ENCODE measurements around the gene RNF26. TPM values are rescaled to one million over a fixed set of nuclear protein-coding genes. Genes with fewer than 3 reads are reported as not detected.

The RNF26 gene
- total and polyA plus RNA-seq, 3 donors from 2014 or later, result 28.2 to 37.1 (median 31.0) TPM

DNA sequence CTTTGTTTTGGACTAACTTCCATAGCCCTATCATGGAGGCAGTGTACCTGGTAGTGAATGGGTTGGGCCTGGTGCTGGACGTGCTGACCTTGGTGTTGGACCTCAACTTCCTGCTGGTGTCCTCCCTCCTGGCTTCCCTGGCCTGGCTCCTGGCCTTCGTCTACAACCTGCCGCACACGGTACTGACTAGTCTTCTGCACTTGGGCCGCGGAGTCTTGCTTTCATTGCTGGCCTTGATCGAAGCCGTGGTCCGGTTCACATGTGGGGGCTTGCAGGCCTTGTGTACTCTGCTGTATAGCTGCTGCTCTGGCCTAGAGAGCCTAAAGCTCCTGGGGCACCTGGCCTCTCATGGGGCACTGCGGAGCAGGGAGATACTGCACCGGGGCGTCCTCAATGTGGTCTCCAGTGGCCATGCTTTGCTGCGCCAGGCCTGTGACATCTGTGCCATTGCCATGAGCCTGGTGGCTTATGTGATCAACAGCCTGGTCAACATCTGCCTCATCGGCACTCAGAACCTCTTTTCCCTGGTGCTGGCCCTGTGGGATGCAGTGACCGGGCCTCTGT, 846 bp downstream of the RNF26 start:
- DNase-seq, result no peak
- Histone ChIP-seq H3K4me1 (peaks cover 23% of the 10 kb centered on the region), H3K4me3 (peak overlapping the region; percentile 70 to 95), H3K9me3 (no peaks in the 10 kb centered on the region), H3K27ac (peak overlapping the region; percentile 60 to 92), H3K36me3 (ENCODE audit: low read depth, missing control alignments) (no peaks in the 10 kb centered on the region), H3K27me3 (no peaks in the 10 kb centered on the region)
- TF ChIP-seq POLR2A (IDR thresholded peaks at IDR 0.05), result no peak
- TF ChIP-seq, protein P1, sequence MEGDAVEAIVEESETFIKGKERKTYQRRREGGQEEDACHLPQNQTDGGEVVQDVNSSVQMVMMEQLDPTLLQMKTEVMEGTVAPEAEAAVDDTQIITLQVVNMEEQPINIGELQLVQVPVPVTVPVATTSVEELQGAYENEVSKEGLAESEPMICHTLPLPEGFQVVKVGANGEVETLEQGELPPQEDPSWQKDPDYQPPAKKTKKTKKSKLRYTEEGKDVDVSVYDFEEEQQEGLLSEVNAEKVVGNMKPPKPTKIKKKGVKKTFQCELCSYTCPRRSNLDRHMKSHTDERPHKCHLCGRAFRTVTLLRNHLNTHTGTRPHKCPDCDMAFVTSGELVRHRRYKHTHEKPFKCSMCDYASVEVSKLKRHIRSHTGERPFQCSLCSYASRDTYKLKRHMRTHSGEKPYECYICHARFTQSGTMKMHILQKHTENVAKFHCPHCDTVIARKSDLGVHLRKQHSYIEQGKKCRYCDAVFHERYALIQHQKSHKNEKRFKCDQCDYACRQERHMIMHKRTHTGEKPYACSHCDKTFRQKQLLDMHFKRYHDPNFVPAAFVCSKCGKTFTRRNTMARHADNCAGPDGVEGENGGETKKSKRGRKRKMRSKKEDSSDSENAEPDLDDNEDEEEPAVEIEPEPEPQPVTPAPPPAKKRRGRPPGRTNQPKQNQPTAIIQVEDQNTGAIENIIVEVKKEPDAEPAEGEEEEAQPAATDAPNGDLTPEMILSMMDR (IDR thresholded peaks at IDR 0.05), result no peak
- 42 to 57% methylated on average over 8 to 15 of the region's 15 CpGs for WGBS, 2 donors
- intact Hi-C loops (cut with DNase I; ENCODE audit: low total_unique reads), result no loop called here

DNA sequence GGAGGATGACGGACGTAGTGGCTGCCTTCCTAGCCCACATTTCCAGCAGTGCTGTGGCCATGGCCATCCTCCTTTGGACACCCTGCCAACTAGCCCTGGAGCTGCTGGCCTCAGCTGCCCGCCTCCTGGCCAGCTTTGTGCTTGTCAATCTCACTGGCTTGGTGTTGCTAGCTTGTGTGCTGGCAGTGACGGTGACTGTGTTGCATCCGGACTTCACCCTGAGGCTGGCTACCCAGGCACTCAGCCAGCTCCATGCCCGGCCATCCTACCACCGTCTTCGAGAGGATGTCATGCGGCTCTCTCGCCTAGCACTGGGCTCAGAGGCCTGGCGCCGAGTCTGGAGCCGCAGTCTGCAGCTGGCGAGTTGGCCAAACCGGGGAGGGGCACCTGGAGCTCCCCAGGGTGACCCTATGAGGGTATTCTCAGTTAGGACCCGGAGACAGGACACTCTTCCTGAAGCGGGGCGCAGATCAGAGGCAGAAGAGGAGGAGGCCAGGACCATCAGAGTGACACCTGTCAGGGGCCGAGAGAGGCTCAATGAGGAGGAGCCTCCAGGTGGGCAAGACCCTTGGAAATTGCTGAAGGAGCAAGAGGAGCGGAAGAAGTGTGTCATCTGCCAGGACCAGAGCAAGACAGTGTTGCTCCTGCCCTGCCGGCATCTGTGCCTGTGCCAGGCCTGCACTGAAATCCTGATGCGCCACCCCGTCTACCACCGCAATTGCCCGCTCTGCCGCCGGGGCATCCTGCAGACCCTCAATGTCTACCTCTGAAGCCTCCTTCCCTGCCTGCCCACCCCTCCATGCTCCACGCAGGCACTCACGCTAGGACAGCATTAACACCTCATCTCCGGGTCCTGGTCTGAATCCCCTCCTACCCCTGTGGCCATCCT, 1.6 kb downstream of the RNF26 start:
- H3K4me1 ChIP-seq, result peaks cover 28% of the 10 kb centered on the region
- H3K27ac ChIP-seq, result no peak overlapping the region
- H3K36me3 ChIP-seq (ENCODE audit: low read depth, missing control alignments), result no peaks in the 10 kb centered on the region
- no peak overlapping the region for H3K4me3 ChIP-seq
- no peak for DNase-seq
- H3K27me3 ChIP-seq, result no peaks in the 10 kb centered on the region
- WGBS, 2 donors, result 88 to 91% methylated on average over 28 to 30 of the region's 30 CpGs
- H3K9me3 ChIP-seq, result no peaks in the 10 kb centered on the region
- no peak for TF ChIP-seq POLR2A (IDR thresholded peaks at IDR 0.05)
- TF ChIP-seq, protein P1 (IDR thresholded peaks at IDR 0.05), result no peak
- intact Hi-C loops (cut with DNase I; ENCODE audit: low total_unique reads), result no loop called here

DNA sequence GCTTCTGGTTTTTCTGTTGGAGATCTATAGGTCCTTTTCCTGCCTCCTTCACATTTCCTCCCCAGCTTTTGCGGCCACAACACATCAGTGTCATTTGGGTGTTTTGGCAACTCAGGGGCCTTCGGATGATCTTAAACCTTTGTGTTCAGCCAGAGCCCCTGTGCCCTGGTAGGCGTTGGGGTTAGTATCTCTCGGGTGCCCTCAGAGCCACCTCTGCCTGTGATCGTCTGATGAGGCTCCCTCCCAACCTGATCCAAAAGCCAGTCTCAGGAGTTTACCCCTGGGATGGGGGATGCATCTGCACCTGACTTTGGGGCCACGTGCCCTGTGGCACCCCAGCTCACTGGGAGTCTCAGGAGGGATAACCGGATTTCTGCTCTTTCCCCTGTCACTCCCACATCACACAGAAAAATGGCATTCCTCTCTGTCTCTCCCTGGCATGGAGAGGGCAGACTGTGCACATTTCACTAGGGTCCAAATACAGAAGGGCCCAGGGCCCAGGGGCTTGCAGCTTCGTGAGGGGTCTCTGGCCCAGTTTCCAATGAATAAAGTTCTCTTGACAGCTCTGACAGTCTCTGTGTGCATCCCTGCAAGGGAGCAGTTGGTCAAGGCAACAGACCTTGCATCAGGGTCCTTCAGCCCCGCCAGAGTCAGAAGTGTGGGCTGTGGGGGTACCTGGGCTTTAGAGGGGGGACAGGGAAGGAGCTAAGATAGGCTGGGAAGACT, 2.6 kb downstream of the RNF26 start:
- intact Hi-C loops (cut with DNase I; ENCODE audit: low total_unique reads), result no loop called here
- WGBS, 2 donors, result 85% methylated on average over 9 of the region's 9 CpGs
- Histone ChIP-seq H3K4me1 (peaks cover 32% of the 10 kb centered on the region), H3K4me3 (no peak overlapping the region), H3K27ac (no peak overlapping the region), H3K36me3 (ENCODE audit: low read depth, missing control alignments) (no peaks in the 10 kb centered on the region), H3K9me3 (no peaks in the 10 kb centered on the region), H3K27me3 (no peaks in the 10 kb centered on the region)
- no peak for TF ChIP-seq POLR2A (IDR thresholded peaks at IDR 0.05)
- TF ChIP-seq, protein P1 (IDR thresholded peaks at IDR 0.05), result no peak
- DNase-seq, result no peak

DNA sequence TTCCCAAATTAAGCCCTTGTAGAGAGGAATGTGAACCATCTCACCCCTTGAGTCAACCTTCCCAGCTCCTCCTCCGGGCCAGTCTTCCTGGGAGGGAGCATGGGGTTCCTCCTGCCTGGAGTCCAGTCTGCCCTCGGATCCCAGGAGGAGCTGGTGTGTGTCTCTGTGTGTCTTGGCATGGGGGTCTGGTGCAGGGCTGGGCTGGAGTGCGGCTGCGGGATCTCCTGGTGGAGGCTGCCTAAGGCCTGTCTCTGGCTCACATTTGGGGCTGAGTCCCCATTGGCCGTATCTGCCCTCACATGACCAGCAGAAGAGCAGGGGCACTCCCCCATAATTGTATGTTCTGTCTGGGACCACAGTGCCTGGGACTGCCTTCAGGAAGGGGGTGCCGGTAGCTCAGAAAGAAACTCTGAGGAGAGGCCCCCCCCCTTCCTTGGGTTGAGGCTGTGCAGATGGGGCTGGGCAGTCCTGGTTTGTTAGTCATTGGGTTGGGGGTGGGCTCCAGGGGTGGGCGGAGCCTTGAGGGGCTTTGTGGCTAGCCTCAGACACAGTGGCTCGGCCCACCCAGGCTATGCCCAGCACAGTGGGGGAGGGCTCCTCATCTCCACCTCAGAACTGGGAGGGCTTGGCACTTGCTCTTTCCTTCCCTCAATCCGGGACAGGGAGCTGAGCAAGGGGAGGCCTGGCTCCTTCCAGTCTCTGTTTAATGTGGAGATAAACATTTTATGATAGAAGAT, 3.4 kb downstream of the RNF26 start:
- DNase-seq, result no peak
- H3K27me3 ChIP-seq, result no peaks in the 10 kb centered on the region
- intact Hi-C loops (cut with DNase I; ENCODE audit: low total_unique reads), result no loop called here

More for the DNA sequence above, 3.4 kb downstream of the RNF26 start:
- TF ChIP-seq POLR2A (IDR thresholded peaks at IDR 0.05), result no peak
- TF ChIP-seq, protein P1 (IDR thresholded peaks at IDR 0.05), result no peak
- Histone ChIP-seq H3K4me1 (peaks cover 32% of the 10 kb centered on the region), H3K9me3 (no peaks in the 10 kb centered on the region), H3K27ac (no peak overlapping the region), H3K36me3 (ENCODE audit: low read depth, missing control alignments) (no peaks in the 10 kb centered on the region), H3K4me3 (no peak overlapping the region)
- 52% methylated on average over 8 to 9 of the region's 9 CpGs for WGBS, 2 donors
